ENCODE data around the gene STKLD1. TPM values are rescaled to one million over a fixed set of nuclear protein-coding genes. Genes with fewer than 3 reads are reported as not detected.

Gene STKLD1
- total and polyA plus RNA-seq, 2 donors (not counting 1 experiment from before 2014, with no cell fraction given) = 0.18 to 1.1 TPM

- peaks cover 0 to 54% of the 10 kb centered on the region in 2 experiments for H3K36me3 ChIP-seq (replicated peaks in 1 of 2; ENCODE audit: control extremely low read depth in 1 of 2, control insufficient read depth in 1 of 2, extremely low read depth in 1 of 2, insufficient read depth in 2 of 2, low read length in 1 of 2)
- no peak overlapping the region for H3K4me3 ChIP-seq (ENCODE audit: control extremely low read depth in 1 of 5, extremely low read depth in 1 of 5, insufficient read depth in 1 of 5, low read depth in 2 of 5, low read length in 4 of 5)
- H3K4me2 ChIP-seq (replicated peaks; ENCODE audit: low read depth, low read length, poor library complexity, severe bottlenecking) = no peak overlapping the region
- TF ChIP-seq EZH2 (IDR thresholded peaks at IDR 0.05; ENCODE audit: borderline replicate concordance, insufficient read depth, low read depth, low read length, poor library complexity, severe bottlenecking) (no peak), CTCF (IDR thresholded peaks at IDR 0.05) (no peak)
- no peak overlapping the region for H2AFZ ChIP-seq (ENCODE audit: insufficient read depth, low read depth, low read length, poor library complexity, severe bottlenecking)
- DNase-seq = no peak
- peaks cover 47% of the 10 kb centered on the region for H4K20me1 ChIP-seq (ENCODE audit: control insufficient read depth, insufficient read depth, low read length, poor library complexity, severe bottlenecking)
- no peak for ATAC-seq (ENCODE audit: low read depth)
- Mint-ChIP-seq H3K27me3 (no peaks in the 10 kb centered on the region), H3K27ac (peak overlapping the region; percentile 67), H3K4me1 (peaks cover 40% of the 10 kb centered on the region), H3K9me3 (ENCODE audit: insufficient read depth) (no peaks in the 10 kb centered on the region), H3K4me3 (peak overlapping the region; percentile 97)
- no peaks in the 10 kb centered on the region for H3K27me3 ChIP-seq (replicated peaks in 1 of 4; ENCODE audit: control extremely low read depth in 1 of 4, control insufficient read depth in 3 of 4, insufficient read depth in 4 of 4, low read length in 3 of 4)
- CTCF ChIA-PET = interaction anchor here (0.7 to 1.4 kb wide), 3 partner anchors 15 to 200 kb away, joined by 3 to 5 read pairs (median 3); no protein-coding TSS in a partner anchor
- intact Hi-C loops (cut with micrococcal nuclease) = loop anchor here (5.0 to 10.0 kb wide), 2 partner anchors 127 to 165 kb away; partner anchors contain the start of gene SLC2A6
- 90% methylated on average over 15 of the region's 15 CpGs for WGBS (ENCODE audit: insufficient coverage)
- H3K4me1 ChIP-seq (ENCODE audit: control insufficient read depth in 2 of 2, insufficient read depth in 2 of 2, low read length in 2 of 2) = peaks cover 21 to 29% of the 10 kb centered on the region in 2 donors
- POLR2A ChIA-PET = no interaction called here
- no peak overlapping the region for H3K27ac ChIP-seq (ENCODE audit: low read length in 2 of 2)
- peaks cover 54% of the 10 kb centered on the region for H3K79me2 ChIP-seq (ENCODE audit: control insufficient read depth, insufficient read depth, low read length)
- peak overlapping the region; percentile 93 for H3K9ac ChIP-seq (ENCODE audit: low read length)
- H3K9me3 ChIP-seq (ENCODE audit: control extremely low read depth in 1 of 3, control insufficient read depth in 2 of 3, insufficient read depth in 1 of 3, low read length in 2 of 3) = peaks cover 0 to 5% (median 0%) of the 10 kb centered on the region in 3 donors
Observed at GRCh38 chr9:133349965-133350616, 26.1 kb upstream of the STKLD1 start.

- no peak overlapping the region for H3K4me2 ChIP-seq (replicated peaks; ENCODE audit: low read depth, low read length, poor library complexity, severe bottlenecking)
- no peak overlapping the region for H2AFZ ChIP-seq (ENCODE audit: insufficient read depth, low read depth, low read length, poor library complexity, severe bottlenecking)
- ChIA-PET POLR2A (no interaction called here), CTCF (interaction anchor here (1.1 to 1.4 kb wide), 2 partner anchors 19 to 202 kb away, joined by 3 read pairs; no protein-coding TSS in a partner anchor)
- no peaks in the 10 kb centered on the region for H3K27me3 ChIP-seq (replicated peaks in 1 of 4; ENCODE audit: control extremely low read depth in 1 of 4, control insufficient read depth in 3 of 4, insufficient read depth in 4 of 4, low read length in 3 of 4)
- ATAC-seq (ENCODE audit: low read depth) (no peak), DNase-seq (no peak)
- H4K20me1 ChIP-seq (ENCODE audit: control insufficient read depth, insufficient read depth, low read length, poor library complexity, severe bottlenecking) = peaks cover 47% of the 10 kb centered on the region
- peak overlapping the region; percentile 20 for H3K27ac Mint-ChIP-seq
- WGBS (ENCODE audit: insufficient coverage) = 100% methylated on average over 1 of the region's 3 CpGs
- H3K9ac ChIP-seq (ENCODE audit: low read length) = no peak overlapping the region
- no peaks in the 10 kb centered on the region for H3K9me3 Mint-ChIP-seq (ENCODE audit: insufficient read depth)
- no peak overlapping the region for H3K4me3 Mint-ChIP-seq
- H3K27me3 Mint-ChIP-seq = no peaks in the 10 kb centered on the region
- intact Hi-C loops (cut with micrococcal nuclease) = loop anchor here (10.0 kb wide), 1 partner anchor 167 kb away; no protein-coding TSS in a partner anchor
- peaks cover 22 to 34% of the 10 kb centered on the region in 2 donors for H3K4me1 ChIP-seq (ENCODE audit: control insufficient read depth in 2 of 2, insufficient read depth in 2 of 2, low read length in 2 of 2)
- peaks cover 39% of the 10 kb centered on the region for H3K4me1 Mint-ChIP-seq
- TF ChIP-seq CTCF (IDR thresholded peaks at IDR 0.05) = no peak
- TF ChIP-seq EZH2 (IDR thresholded peaks at IDR 0.05; ENCODE audit: borderline replicate concordance, insufficient read depth, low read depth, low read length, poor library complexity, severe bottlenecking) = no peak
- peaks cover 0 to 46% of the 10 kb centered on the region in 2 experiments for H3K36me3 ChIP-seq (replicated peaks in 1 of 2; ENCODE audit: control extremely low read depth in 1 of 2, control insufficient read depth in 1 of 2, extremely low read depth in 1 of 2, insufficient read depth in 2 of 2, low read length in 1 of 2)
- peaks cover 0 to 8% (median 0%) of the 10 kb centered on the region in 3 donors for H3K9me3 ChIP-seq (ENCODE audit: control extremely low read depth in 1 of 3, control insufficient read depth in 2 of 3, insufficient read depth in 1 of 3, low read length in 2 of 3)
- H3K79me2 ChIP-seq (ENCODE audit: control insufficient read depth, insufficient read depth, low read length) = peaks cover 50% of the 10 kb centered on the region
- no peak overlapping the region for H3K4me3 ChIP-seq (ENCODE audit: control extremely low read depth in 1 of 5, extremely low read depth in 1 of 5, insufficient read depth in 1 of 5, low read depth in 2 of 5, low read length in 4 of 5)
- no peak overlapping the region for H3K27ac ChIP-seq (ENCODE audit: low read length in 2 of 2)
Observed at GRCh38 chr9:133351526-133351907, 24.6 kb upstream of the STKLD1 start.
